ENCODE data around the gene PNP. TPM values are rescaled to one million over a fixed set of nuclear protein-coding genes. Genes with fewer than 3 reads are reported as not detected.

The PNP gene
- total RNA-seq, 2 experiments from 2014 or later = 73.6 to 77.2 TPM

DNA sequence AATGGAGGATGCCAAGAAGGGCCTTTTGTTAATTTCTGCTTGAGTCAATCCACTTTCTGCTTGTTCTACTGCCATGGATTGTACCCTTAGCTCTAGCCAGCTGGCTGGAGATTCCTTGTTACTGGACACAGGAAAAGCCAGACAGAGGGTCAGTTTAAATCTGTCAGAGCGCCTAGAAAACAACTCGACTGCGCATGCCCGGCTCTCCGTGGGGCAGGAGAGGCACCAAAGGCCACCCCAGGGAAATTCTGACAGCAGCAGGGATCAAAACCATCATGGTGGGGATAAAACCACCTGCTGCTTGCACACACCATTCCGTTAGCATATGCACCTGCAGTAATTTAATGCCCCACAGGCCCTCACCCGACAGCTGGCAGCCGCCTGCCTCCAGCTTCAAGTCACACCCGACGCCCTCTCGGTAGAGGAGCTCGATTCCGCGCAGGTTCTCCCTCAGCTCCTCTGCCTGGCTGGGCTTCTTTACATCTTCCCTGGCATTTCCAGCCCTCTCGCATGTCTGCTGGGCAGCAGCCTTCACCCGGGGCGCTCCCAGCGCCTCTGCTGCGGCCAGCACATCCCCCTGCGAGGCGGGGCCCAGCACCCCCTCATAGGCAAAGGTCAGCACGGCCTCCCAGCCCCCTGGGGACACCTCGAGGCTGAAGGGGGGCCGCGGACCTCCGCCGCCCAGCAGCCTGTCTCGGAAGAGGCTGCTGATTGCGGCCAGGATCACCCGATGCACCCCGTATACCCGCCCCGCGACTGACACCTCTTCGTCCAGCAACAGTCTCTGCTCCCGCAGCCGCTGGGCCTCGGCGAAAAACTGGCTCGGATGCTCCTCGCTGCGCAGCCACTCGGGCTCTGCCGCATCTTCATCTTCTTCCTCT lies 34.3 kb upstream of the PNP start:
- intact Hi-C loops (cut with DNase I, micrococcal nuclease) = no loop called here
- Histone ChIP-seq H3K4me1 (ENCODE audit: insufficient read depth, low read length) (peaks cover 4% of the 10 kb centered on the region), H3K36me3 (ENCODE audit: insufficient read depth, low read length) (no peaks in the 10 kb centered on the region), H3K27ac (ENCODE audit: low read depth in 1 of 2, low read length in 2 of 2) (no peak overlapping the region), H3K9me3 (ENCODE audit: control insufficient read depth in 1 of 2, insufficient read depth in 1 of 2, low read length in 2 of 2) (no peaks in the 10 kb centered on the region), H3K27me3 (ENCODE audit: control insufficient read depth in 1 of 2, insufficient read depth in 2 of 2, low read length in 2 of 2) (no peaks in the 10 kb centered on the region), H3K4me3 (ENCODE audit: low read length) (no peak overlapping the region)
- H3K27me3 Mint-ChIP-seq = no peaks in the 10 kb centered on the region
- H3K9me3 Mint-ChIP-seq = no peaks in the 10 kb centered on the region
- no peaks in the 10 kb centered on the region for H3K36me3 Mint-ChIP-seq (ENCODE audit: low read depth)
- no peak overlapping the region for H3K4me3 Mint-ChIP-seq
- H3K4me1 Mint-ChIP-seq (ENCODE audit: low read depth) = peaks cover 3% of the 10 kb centered on the region
- no peak overlapping the region for H3K27ac Mint-ChIP-seq
- TF ChIP-seq, protein P1, sequence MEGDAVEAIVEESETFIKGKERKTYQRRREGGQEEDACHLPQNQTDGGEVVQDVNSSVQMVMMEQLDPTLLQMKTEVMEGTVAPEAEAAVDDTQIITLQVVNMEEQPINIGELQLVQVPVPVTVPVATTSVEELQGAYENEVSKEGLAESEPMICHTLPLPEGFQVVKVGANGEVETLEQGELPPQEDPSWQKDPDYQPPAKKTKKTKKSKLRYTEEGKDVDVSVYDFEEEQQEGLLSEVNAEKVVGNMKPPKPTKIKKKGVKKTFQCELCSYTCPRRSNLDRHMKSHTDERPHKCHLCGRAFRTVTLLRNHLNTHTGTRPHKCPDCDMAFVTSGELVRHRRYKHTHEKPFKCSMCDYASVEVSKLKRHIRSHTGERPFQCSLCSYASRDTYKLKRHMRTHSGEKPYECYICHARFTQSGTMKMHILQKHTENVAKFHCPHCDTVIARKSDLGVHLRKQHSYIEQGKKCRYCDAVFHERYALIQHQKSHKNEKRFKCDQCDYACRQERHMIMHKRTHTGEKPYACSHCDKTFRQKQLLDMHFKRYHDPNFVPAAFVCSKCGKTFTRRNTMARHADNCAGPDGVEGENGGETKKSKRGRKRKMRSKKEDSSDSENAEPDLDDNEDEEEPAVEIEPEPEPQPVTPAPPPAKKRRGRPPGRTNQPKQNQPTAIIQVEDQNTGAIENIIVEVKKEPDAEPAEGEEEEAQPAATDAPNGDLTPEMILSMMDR (IDR thresholded peaks at IDR 0.05) = no peak
- ChIA-PET CTCF (no interaction called here), POLR2A (no interaction called here)
- ATAC-seq (ENCODE audit: poor library complexity) = no peak
- no peak for DNase-seq

DNA sequence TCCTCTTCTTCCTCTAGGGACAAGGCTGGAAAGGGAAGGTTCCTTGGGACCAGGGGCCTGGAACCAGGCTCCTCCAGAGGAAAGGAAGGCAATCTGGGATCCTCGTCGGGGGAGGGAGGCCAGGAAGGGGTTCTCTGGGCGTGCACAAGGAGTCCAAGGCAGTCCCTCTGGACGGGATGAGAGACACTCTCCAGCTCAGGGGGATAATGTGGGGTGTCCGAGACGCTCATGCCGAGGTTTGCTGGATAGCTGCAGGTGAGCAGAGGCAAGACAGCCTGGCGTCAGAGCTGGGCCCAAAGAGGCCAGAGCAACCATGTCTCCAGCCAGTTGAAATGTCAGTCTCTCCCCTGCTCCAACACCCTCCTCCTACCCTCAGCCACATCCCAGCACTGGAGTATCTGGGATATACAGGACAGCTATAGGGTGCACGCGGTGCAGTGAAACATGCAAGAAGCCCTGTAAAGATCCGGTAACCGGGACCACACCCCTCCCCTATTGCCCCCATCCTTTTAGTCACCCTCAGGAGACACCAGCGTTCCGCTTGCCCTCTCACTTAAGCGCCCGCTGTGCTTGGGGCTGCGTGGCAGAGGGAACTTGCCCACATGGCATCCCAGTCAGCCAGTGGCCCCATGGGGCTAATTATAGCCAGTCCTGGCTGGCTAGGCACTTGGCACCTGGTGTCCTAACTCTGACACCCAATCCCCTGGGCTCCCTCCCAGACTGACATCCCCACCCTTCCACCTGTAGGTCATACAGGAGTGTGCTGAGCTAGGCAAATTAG lies 33.4 kb upstream of the PNP start, which contains the start of gene KLHL33:
Gene KLHL33, minus strand, starts transcription at position 585 of the 781 bp plus-strand sequence. Its CDS starts 355 bp downstream, at position 230.
- ChIA-PET POLR2A (no interaction called here), CTCF (no interaction called here)
- Mint-ChIP-seq H3K36me3 (ENCODE audit: low read depth) (no peaks in the 10 kb centered on the region), H3K4me1 (ENCODE audit: low read depth) (peaks cover 8% of the 10 kb centered on the region), H3K27me3 (no peaks in the 10 kb centered on the region), H3K9me3 (no peaks in the 10 kb centered on the region), H3K27ac (no peak within 1 kb of the TSS), H3K4me3 (no peak within 1 kb of the TSS)
- Histone ChIP-seq H3K27ac (ENCODE audit: low read depth in 1 of 2, low read length in 2 of 2) (no peak within 1 kb of the TSS), H3K4me1 (ENCODE audit: insufficient read depth, low read length) (peaks cover 9% of the 10 kb centered on the region), H3K4me3 (ENCODE audit: low read length) (no peak within 1 kb of the TSS), H3K27me3 (ENCODE audit: control insufficient read depth in 1 of 2, insufficient read depth in 2 of 2, low read length in 2 of 2) (no peaks in the 10 kb centered on the region), H3K9me3 (ENCODE audit: control insufficient read depth in 1 of 2, insufficient read depth in 1 of 2, low read length in 2 of 2) (no peaks in the 10 kb centered on the region), H3K36me3 (ENCODE audit: insufficient read depth, low read length) (no peaks in the 10 kb centered on the region)
- DNase-seq (no peak), ATAC-seq (ENCODE audit: poor library complexity) (no peak)
- TF ChIP-seq, protein P1 (IDR thresholded peaks at IDR 0.05) = no peak
- intact Hi-C loops (cut with DNase I, micrococcal nuclease) = no loop called here

DNA sequence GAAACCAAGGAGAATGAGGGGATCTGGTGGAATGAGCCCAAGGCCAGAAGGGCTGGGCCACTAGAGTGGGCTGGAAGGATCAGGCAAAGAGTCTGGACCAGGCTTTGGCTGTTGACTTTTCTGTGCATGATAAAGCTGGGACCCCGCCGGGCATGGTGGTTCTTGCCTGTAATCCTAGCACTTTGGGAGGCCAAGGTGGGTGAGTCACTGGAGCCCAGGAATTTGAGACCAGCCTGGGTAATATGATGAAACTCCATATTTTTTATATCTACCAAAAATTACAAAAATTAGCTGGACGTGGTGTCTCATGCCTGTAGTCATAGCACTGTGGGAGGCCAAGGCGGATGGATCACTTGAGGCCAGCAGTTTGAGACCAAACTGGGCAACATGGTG lies 32.8 kb upstream of the PNP start:
- Histone ChIP-seq H3K4me1 (ENCODE audit: insufficient read depth, low read length) (peaks cover 14% of the 10 kb centered on the region), H3K4me3 (ENCODE audit: low read length) (no peak overlapping the region), H3K27ac (ENCODE audit: low read depth in 1 of 2, low read length in 2 of 2) (no peak overlapping the region), H3K27me3 (ENCODE audit: control insufficient read depth in 1 of 2, insufficient read depth in 2 of 2, low read length in 2 of 2) (no peaks in the 10 kb centered on the region), H3K9me3 (ENCODE audit: control insufficient read depth in 1 of 2, insufficient read depth in 1 of 2, low read length in 2 of 2) (no peaks in the 10 kb centered on the region), H3K36me3 (ENCODE audit: insufficient read depth, low read length) (no peaks in the 10 kb centered on the region)
- intact Hi-C loops (cut with DNase I, micrococcal nuclease) = no loop called here
- Mint-ChIP-seq H3K36me3 (ENCODE audit: low read depth) (no peaks in the 10 kb centered on the region), H3K9me3 (no peaks in the 10 kb centered on the region), H3K4me1 (ENCODE audit: low read depth) (peaks cover 14% of the 10 kb centered on the region), H3K27me3 (no peaks in the 10 kb centered on the region), H3K27ac (no peak overlapping the region), H3K4me3 (no peak overlapping the region)
- TF ChIP-seq, protein P1 (IDR thresholded peaks at IDR 0.05) = no peak
- CTCF ChIA-PET = no interaction called here
- ATAC-seq (ENCODE audit: poor library complexity) (no peak), DNase-seq (no peak)
- POLR2A ChIA-PET = no interaction called here

Data from CD4-positive, alpha-beta T cell (primary cell).